ENCODE data around the gene SLC28A2.

GRCh38 chr15:45319472-45320214, 67.6 kb downstream of the SLC28A2 start:
- TF ChIP-seq, protein P1, sequence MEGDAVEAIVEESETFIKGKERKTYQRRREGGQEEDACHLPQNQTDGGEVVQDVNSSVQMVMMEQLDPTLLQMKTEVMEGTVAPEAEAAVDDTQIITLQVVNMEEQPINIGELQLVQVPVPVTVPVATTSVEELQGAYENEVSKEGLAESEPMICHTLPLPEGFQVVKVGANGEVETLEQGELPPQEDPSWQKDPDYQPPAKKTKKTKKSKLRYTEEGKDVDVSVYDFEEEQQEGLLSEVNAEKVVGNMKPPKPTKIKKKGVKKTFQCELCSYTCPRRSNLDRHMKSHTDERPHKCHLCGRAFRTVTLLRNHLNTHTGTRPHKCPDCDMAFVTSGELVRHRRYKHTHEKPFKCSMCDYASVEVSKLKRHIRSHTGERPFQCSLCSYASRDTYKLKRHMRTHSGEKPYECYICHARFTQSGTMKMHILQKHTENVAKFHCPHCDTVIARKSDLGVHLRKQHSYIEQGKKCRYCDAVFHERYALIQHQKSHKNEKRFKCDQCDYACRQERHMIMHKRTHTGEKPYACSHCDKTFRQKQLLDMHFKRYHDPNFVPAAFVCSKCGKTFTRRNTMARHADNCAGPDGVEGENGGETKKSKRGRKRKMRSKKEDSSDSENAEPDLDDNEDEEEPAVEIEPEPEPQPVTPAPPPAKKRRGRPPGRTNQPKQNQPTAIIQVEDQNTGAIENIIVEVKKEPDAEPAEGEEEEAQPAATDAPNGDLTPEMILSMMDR (IDR thresholded peaks at IDR 0.05), result no peak
- TF ChIP-seq POLR2A (IDR thresholded peaks at IDR 0.05), result no peak
